ENCODE measurements around the gene GP5.

Gene GP5

DNA sequence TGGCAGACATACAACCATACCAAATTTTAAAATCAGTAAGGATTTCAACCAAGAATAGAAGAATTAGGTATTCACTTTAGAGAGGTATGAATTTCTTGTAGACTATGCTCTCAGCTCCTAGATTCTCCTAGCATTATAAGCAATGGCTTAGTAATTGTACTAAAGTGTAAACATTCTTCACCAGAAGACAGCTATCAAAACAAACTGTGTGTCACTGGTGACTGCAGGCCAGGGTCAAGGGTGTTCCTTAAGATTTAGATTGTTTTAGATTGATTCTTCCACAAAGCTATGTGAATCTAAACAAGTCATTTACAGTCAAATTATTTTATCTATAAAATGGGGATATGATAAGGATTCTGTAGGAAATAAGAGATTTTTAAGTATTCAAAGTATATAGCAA is 23.1 kb upstream of the GP5 start:
- Histone ChIP-seq H3K9me3 (ENCODE audit: control insufficient read depth, insufficient read depth, low read depth, low read length) (no peaks in the 10 kb centered on the region), H3K36me3 (ENCODE audit: control insufficient read depth in 2 of 2, insufficient read depth in 1 of 2, low read length in 2 of 2) (peaks cover 14 to 74% of the 10 kb centered on the region in 2 experiments), H3K27ac (ENCODE audit: extremely low read depth, low read depth, low read length) (no peak overlapping the region), H3K4me3 (ENCODE audit: low read depth, low read length) (no peak overlapping the region), H3K4me1 (ENCODE audit: control insufficient read depth, insufficient read depth, low read length) (peaks cover 10% of the 10 kb centered on the region)
- TF ChIP-seq PRDM6 (tag by site-specific recombination; IDR thresholded peaks at IDR 0.05) (peak; percentile 57), ZNF324 (tag by site-specific recombination; IDR thresholded peaks at IDR 0.05) (no peak)
- ChIA-PET CTCF (interaction anchor here (0.7 to 1.1 kb wide), 2 partner anchors 19 to 174 kb away, joined by 3 to 4 read pairs; no protein-coding TSS in a partner anchor), POLR2A (interaction anchor here (0.8 kb wide), 1 partner anchor 11 kb away, joined by 3 read pairs; no protein-coding TSS in a partner anchor)

DNA sequence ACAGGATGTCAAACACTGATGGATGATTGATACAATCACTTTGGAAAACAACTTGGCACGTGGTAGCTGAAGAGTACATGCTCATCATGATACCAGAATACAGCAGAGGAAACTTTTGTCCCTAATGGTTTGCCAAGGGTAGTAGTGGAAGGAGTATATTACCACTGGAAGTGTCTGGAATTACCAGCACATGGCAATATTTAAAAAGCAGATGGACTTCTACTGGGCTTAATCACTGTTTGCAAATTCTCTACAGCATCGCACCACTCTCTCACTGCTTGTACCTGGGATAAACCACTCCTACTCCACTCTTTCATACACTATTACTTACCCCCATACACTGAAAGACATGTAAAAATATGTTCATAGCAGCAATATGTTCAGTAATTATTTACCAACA is 19.6 kb upstream of the GP5 start:
- ChIA-PET POLR2A (no interaction called here), CTCF (no interaction called here)
- TF ChIP-seq KLF1 (tag by site-specific recombination; IDR thresholded peaks at IDR 0.05): no peak
- no peak for TF ChIP-seq ZNF121 (tag by site-specific recombination; IDR thresholded peaks at IDR 0.05)
- TF ChIP-seq ZNF518A (tag by site-specific recombination; conservative IDR thresholded peaks at IDR 0.05; ENCODE audit: low read depth): no peak
- no peak for TF ChIP-seq ZNF501 (tag by site-specific recombination; IDR thresholded peaks at IDR 0.05)
- no peak for TF ChIP-seq ZNF629 (tag by site-specific recombination; IDR thresholded peaks at IDR 0.05)
- no peak for TF ChIP-seq IKZF3 (tag by site-specific recombination; IDR thresholded peaks at IDR 0.05)
- TF ChIP-seq BCL11B (tag by site-specific recombination; IDR thresholded peaks at IDR 0.05; ENCODE audit: low read depth): no peak
- TF ChIP-seq MZF1 (tag by site-specific recombination; IDR thresholded peaks at IDR 0.05; ENCODE audit: borderline replicate concordance): no peak
- TF ChIP-seq ZNF133 (tag by site-specific recombination; IDR thresholded peaks at IDR 0.05): no peak
- no peak for TF ChIP-seq ZNF530 (tag by site-specific recombination; IDR thresholded peaks at IDR 0.05; ENCODE audit: low read depth)
- Histone ChIP-seq H3K4me1 (ENCODE audit: control insufficient read depth, insufficient read depth, low read length) (peaks cover 10% of the 10 kb centered on the region), H3K4me3 (ENCODE audit: low read depth, low read length) (no peak overlapping the region), H3K27ac (ENCODE audit: extremely low read depth, low read depth, low read length) (no peak overlapping the region), H3K9me3 (ENCODE audit: control insufficient read depth, insufficient read depth, low read depth, low read length) (no peaks in the 10 kb centered on the region), H3K36me3 (ENCODE audit: control insufficient read depth in 2 of 2, insufficient read depth in 1 of 2, low read length in 2 of 2) (peaks cover 5 to 70% of the 10 kb centered on the region in 2 experiments; a peak in 2 of 3 replicates)

DNA sequence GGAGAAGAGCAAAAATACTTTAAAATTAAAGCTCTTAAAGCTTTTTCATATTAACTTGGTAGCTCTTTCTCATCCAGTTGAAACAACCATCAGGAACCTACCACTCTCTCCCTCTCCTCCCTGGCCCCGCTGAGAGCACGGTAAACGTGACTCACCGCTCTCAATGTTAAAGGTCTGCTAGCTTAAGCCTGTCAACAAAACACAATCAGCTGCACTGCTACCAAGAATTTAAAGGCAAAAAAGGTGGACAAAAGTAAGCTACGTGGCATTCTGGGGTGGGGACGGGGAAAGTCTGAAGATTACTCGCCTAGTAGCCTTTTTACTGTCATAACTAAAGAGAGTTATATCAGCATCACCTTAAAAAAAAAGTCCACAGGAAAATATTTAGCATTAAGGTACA is 8.4 kb upstream of the GP5 start:
- H3K4me1 ChIP-seq (ENCODE audit: control insufficient read depth, insufficient read depth, low read length): no peaks in the 10 kb centered on the region
- no peaks in the 10 kb centered on the region for H3K9me3 ChIP-seq (ENCODE audit: control insufficient read depth, insufficient read depth, low read depth, low read length)
- H3K36me3 ChIP-seq (ENCODE audit: control insufficient read depth in 2 of 2, insufficient read depth in 1 of 2, low read length in 2 of 2): peaks cover 0 to 63% of the 10 kb centered on the region in 2 experiments; a peak in 1 of 3 replicates
- TF ChIP-seq PRDM10 (tag by site-specific recombination; IDR thresholded peaks at IDR 0.05): peak; percentile 23; the same call in 1 of the 2 replicates
- TF ChIP-seq ZNF621 (tag by site-specific recombination; IDR thresholded peaks at IDR 0.05): no peak
- CTCF ChIA-PET: interaction anchor here (0.8 to 5.3 kb wide), 5 partner anchors 10 to 72 kb away, joined by 3 to 38 read pairs (median 5); no protein-coding TSS in a partner anchor
- H3K4me3 ChIP-seq (ENCODE audit: low read depth, low read length): no peak overlapping the region
- POLR2A ChIA-PET: no interaction called here
- no peak overlapping the region for H3K27ac ChIP-seq (ENCODE audit: extremely low read depth, low read depth, low read length)
